HG03135 (cell line): Measurements from ENCODE around the gene MAPKAPK2.
"Not testable (repeated sequence)": the region's sequence is repeated elsewhere in the genome, so short reads cannot be mapped to it uniquely, and the experiment has no call there.

Source experiments
- ATAC-seq: cut with Tn5 transposase; IDR thresholded peaks from one replicate; pipeline ENCODE4 v1.9.1; 2021; ENCODE audit warnings: mild to moderate bottlenecking, moderate library complexity; ENCODE audit not compliant: unreplicated experiment

Gene MAPKAPK2

DNA sequence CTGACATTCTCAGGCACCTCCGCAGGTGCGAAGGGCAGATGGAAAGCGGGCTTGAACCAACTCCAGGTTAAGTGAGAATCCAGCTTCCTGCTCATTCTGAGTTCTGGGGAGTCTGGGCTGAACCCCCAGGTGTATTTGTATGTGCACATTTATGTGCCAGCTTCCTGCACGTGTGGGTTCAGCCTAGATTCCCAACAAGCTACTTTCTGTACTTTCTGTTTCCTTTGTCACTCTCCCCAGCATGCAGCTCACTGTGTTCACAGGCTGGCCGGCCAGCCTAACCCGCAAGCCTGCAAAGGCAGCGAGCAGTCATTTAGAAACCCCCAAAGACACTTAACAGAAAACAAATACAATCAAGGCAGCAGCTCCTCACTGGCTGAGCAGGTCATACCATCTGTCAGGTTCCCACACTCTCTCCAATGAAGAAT is 84.6 kb downstream of the MAPKAPK2 start:
- ATAC-seq, result peak; percentile 66

DNA sequence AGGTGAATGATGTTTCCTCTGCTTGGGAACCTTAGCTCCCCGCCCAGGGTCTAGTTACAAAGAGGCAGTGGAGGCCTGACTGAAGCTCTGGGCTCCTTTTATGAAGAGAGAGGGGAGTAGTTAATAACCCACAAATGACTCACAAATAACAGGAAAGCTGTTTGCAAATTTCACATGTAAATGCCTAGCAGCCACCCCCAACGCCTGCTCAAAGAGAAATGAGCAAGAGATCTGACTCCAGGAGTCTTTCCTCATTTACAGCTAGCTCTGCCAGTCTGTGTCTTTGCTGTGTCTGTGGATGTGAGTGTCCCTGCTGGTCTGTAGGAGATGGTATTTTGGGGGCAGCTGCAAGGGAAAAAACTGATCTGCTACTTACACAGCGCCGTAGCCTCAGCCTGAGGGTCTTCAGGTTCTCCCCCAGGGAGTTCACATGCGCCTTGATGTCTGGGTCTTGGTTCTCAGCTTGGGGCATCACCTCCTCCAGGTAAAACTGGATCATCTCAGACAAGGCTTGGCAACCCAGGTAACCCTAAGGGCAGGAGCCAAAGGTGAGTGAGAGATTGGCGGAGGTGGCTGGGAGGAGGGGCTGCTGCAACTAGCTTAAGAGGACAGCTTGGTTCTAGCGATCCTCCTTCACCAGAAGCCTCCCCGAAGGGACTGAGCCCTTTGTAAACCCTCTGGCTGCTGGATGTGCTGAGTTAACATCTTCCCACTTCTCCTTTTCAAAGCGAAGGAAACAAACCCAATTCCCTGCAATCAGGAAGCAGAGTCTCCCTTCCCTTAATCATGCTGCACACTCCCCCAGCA is 86.0 kb downstream of the MAPKAPK2 start, which contains the start of gene IL19:
IL19 (plus strand) TSS at position 243 of the 807 bp plus-strand sequence. CDS start 65,890 bp downstream, outside the sequence.
- no peak for ATAC-seq

GRCh38 chr1:206771338-206771692 is 86.6 kb downstream of the MAPKAPK2 start:
- ATAC-seq, result no peak

DNA sequence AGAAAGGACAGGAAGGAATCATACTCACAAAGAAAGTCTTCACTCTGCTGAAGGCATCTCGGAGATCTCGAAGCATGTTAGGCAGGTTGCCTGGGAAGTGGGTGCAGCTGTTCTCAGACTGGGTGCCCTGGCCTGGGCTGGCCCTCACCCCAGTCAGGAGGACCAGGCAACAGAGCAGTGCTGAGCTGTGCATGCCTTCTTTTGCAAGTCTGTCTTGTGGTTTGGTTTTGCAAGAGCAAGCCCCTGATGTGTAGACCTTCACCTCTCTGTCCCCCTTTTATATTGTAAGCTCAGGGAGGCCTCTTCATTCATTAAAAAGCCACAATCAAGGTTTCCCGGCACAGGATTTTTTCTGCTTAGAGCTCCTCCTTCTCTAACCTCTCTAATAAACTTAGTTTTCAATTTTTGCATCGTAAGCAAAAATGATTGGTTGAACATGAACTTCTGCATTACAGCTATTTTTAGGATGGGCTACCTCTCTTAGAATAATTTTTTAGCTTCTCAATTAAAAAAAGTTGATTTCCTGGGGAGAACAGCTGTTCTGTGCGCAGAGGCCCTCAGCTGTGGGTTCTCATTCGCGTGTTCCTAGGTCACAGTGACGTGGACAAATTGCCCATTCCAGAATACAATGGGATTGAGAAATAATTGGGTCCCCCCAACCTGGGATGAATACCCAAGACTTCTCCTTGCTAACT is 87.7 kb downstream of the MAPKAPK2 start, which contains the start of gene IL10:
IL10 (minus strand) TSS at position 252 of the 695 bp plus-strand sequence; CDS start at position 193, 59 bp downstream.
- no peak for ATAC-seq

DNA sequence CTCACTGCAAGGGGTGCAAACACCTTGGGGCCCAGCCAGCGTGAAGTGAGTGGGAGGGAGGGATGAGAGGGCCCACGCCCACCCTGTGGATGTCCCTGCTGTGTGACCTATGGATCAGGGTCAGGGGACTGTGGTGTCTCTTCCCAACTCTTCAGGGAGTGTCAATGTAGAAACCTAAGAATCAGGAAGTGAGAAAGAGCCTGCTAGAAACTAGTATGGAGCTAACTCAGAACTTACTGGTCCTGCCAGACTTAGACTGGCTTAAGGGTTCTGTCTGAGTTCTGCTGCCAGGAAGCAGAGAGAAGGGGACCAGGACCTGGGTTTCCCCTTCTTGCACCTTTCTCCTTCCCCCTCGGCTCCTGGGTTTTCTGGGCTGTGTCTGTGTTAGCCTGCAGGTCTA is 89.4 kb downstream of the MAPKAPK2 start:
- ATAC-seq, result no peak

- no peak for ATAC-seq
Measured at GRCh38 chr1:206776229-206776628, 91.5 kb downstream of the MAPKAPK2 start.

GRCh38 chr1:206778031-206778430 is 93.3 kb downstream of the MAPKAPK2 start:
- no peak for ATAC-seq

DNA sequence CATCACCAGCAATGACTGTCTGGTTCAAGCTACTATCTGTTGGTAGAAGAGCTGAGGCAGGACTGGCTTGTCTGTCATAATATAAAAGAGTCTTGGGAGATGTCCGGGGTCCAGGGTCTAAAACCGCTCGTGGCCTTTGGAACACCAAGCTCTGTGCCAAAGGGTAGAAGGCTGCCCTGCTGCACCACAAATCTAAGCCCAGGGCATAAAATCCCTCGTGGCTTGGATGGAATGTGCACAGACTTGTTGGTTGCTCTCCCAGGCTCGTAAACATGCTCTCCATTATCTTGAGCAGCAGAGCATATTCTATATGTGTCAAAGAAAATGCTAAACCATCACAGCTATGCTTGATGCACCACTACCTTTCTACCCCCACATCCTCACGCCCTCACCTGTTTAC is 94.2 kb downstream of the MAPKAPK2 start:
- not testable (repeated sequence) for ATAC-seq

GRCh38 chr1:206779638-206780037 is 94.9 kb downstream of the MAPKAPK2 start:
- no peak for ATAC-seq

DNA sequence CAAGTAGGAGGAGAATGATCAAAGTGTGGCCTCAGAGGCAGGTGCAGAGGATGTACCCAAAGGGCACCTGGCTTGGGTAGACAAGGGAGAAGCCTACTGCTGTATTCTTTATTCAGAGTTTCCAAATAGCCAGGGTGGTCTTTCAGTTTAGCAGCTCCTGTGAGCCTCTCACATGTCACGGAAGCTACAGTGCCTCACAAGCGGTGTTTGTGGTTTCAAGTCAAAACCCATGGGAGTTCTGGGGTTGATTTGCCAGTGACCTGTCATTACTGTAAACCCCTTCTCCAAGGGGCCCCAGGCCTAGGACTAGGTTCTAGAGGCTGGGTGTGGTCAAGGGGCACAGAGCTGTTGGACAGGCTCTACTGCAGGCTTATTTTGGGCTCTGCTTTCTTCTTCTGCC is 97.7 kb downstream of the MAPKAPK2 start:
- peak; percentile 45 for ATAC-seq

DNA sequence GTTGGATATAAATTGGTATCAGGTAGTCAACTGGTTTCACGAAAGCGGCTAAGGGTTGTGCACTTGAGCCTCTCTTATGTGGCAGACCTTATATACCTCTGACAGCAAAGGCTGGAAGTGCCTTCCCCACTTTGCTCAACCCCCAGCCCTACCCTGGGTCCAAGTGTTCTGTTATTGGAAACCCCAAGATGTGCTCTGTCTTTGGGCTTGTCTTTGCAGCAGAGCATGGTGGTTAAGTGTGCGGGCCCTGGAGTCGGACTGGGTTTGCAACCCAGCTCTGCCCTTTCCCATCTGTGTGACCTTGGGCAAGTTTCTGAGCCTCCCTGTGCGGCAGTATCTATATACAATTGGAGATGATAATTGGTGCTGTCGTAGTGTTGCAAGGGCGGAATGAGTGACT is 98.8 kb downstream of the MAPKAPK2 start:
- ATAC-seq, result no peak
